ENCODE measurements around the gene KRT3. TPM values are rescaled to one million over a fixed set of nuclear protein-coding genes. Genes with fewer than 3 reads are reported as not detected.
"Not testable (repeated sequence)": the region's sequence is repeated elsewhere in the genome, so short reads cannot be mapped to it uniquely, and the experiment has no call there.

Gene KRT3
- total and polyA plus RNA-seq, 5 donors from 2014 or later: not detected

GRCh38 chr12:52796839-52797528, 1.1 kb upstream of the KRT3 start:
- no peaks in the 10 kb centered on the region for H3K9me3 ChIP-seq (ENCODE audit: control insufficient read depth in 2 of 2, low read length in 2 of 2)
- Mint-ChIP-seq H3K27ac (no peak overlapping the region), H3K4me3 (no peak overlapping the region), H3K9me3 (peaks cover 0 to 2% (median 0%) of the 10 kb centered on the region in 7 donors), H3K27me3 (peaks cover 4% of the 10 kb centered on the region), H3K36me3 (no peaks in the 10 kb centered on the region), H3K4me1 (no peaks in the 10 kb centered on the region)
- no peaks in the 10 kb centered on the region for H3K27me3 ChIP-seq (ENCODE audit: control insufficient read depth, insufficient read depth, low read length)
- ATAC-seq (ENCODE audit: low read depth in 2 of 2): no peak
- no peaks in the 10 kb centered on the region for H3K4me1 ChIP-seq (ENCODE audit: control insufficient read depth, insufficient read depth, low read length, poor library complexity, severe bottlenecking)
- no peak overlapping the region for H3K4me3 ChIP-seq (ENCODE audit: low read depth, low read length)
- no peaks in the 10 kb centered on the region for H3K36me3 ChIP-seq (ENCODE audit: control insufficient read depth, insufficient read depth, low read length)
- no peak overlapping the region for H3K27ac ChIP-seq (ENCODE audit: insufficient read depth, low read length, poor library complexity, severe bottlenecking)
- DNase-seq: no peak

GRCh38 chr12:52796429-52796794, 495 bp upstream of the KRT3 start:
- H3K27ac ChIP-seq (ENCODE audit: insufficient read depth, low read length, poor library complexity, severe bottlenecking): no peak overlapping the region
- H3K4me1 ChIP-seq (ENCODE audit: control insufficient read depth, insufficient read depth, low read length, poor library complexity, severe bottlenecking): no peaks in the 10 kb centered on the region
- Mint-ChIP-seq H3K36me3 (no peaks in the 10 kb centered on the region), H3K27ac (no peak overlapping the region), H3K27me3 (peaks cover 4% of the 10 kb centered on the region), H3K4me1 (no peaks in the 10 kb centered on the region), H3K9me3 (peaks cover 0 to 2% (median 0%) of the 10 kb centered on the region in 7 donors), H3K4me3 (no peak overlapping the region)
- no peak overlapping the region for H3K4me3 ChIP-seq (ENCODE audit: low read depth, low read length)
- H3K36me3 ChIP-seq (ENCODE audit: control insufficient read depth, insufficient read depth, low read length): no peaks in the 10 kb centered on the region
- H3K9me3 ChIP-seq (ENCODE audit: control insufficient read depth in 2 of 2, low read length in 2 of 2): no peaks in the 10 kb centered on the region
- ATAC-seq (ENCODE audit: low read depth in 2 of 2) (no peak), DNase-seq (no peak)
- H3K27me3 ChIP-seq (ENCODE audit: control insufficient read depth, insufficient read depth, low read length): no peaks in the 10 kb centered on the region

DNA sequence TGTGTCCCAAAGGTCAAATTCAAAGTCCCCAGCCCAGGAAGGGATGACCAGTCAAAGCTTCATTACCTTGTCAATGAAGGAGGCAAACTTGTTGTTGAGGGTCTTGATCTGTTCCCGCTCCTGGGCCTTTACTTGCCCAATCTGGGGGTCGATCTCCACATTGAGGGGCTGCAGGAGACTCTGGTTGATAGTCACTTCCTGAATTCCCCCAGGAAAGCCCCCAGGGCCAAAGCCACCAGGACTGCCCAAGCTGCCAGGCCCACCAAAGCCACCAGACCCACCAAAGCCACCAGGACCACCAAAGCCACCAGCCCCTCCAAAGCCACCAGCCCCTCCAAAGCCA, 614 bp downstream of the KRT3 start:
- not testable (repeated sequence) for H3K27me3 Mint-ChIP-seq; H3K4me3 ChIP-seq (ENCODE audit: low read depth, low read length); H3K4me3 Mint-ChIP-seq

DNA sequence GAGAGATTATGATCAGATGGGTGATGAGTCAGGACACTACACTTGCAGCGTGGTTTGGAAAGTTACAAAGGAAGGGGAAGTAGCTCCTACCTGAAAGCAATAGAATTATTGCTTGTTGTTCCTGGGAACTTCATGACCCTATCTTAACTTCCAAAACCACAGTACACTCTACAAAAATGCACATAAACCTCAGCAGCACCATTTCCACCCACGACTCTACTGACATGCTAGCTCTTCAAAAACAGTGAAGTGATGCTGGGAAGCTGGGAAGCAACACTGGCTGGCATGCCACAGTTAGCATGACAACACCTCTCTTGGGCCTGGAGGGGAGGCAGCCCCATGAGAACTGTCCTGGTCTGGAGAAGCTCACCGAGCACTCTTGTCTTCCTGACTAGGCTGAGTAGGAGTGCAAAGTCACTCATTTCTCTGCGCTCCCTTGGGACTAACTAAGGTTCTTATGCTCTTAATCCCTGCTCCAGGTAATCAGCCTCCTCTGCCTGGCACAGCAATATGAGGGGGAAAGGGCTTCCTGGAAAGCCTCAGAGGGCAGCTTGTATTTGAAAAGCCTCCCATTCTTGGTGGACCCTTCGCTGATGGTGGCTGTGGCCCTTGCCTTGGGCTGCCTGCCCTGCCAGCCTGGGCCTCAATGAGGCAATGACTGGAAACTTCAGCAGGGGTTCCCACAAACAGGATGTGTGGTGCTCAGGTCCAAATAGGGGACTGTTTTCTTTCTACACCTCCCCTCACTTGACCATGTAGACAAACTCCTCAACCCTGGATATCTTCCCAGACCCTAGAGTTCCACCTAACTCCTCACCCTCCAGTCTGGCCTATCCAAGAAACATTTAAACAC, 1.2 kb downstream of the KRT3 start:
- Histone ChIP-seq H3K36me3 (ENCODE audit: control insufficient read depth, insufficient read depth, low read length) (no peaks in the 10 kb centered on the region), H3K27me3 (ENCODE audit: control insufficient read depth, insufficient read depth, low read length) (no peaks in the 10 kb centered on the region), H3K4me1 (ENCODE audit: control insufficient read depth, insufficient read depth, low read length, poor library complexity, severe bottlenecking) (no peaks in the 10 kb centered on the region), H3K4me3 (ENCODE audit: low read depth, low read length) (no peak overlapping the region), H3K9me3 (ENCODE audit: control insufficient read depth in 2 of 2, low read length in 2 of 2) (no peaks in the 10 kb centered on the region), H3K27ac (ENCODE audit: insufficient read depth, low read length, poor library complexity, severe bottlenecking) (no peak overlapping the region)
- Mint-ChIP-seq H3K27me3 (peaks cover 5% of the 10 kb centered on the region), H3K27ac (no peak overlapping the region), H3K4me3 (no peak overlapping the region), H3K4me1 (peaks cover 0 to 1% (median 0%) of the 10 kb centered on the region in 4 donors), H3K9me3 (peaks cover 0 to 2% (median 0%) of the 10 kb centered on the region in 7 donors), H3K36me3 (no peaks in the 10 kb centered on the region)
- ATAC-seq (ENCODE audit: low read depth in 2 of 2) (no peak), DNase-seq (no peak)

More for the DNA sequence above, 614 bp downstream of the KRT3 start:
- not testable (repeated sequence) for H3K27ac Mint-ChIP-seq; H3K9me3 Mint-ChIP-seq; H3K27me3 ChIP-seq (ENCODE audit: control insufficient read depth, insufficient read depth, low read length); H3K4me1 ChIP-seq (ENCODE audit: control insufficient read depth, insufficient read depth, low read length, poor library complexity, severe bottlenecking); H3K9me3 ChIP-seq (ENCODE audit: control insufficient read depth in 2 of 2, low read length in 2 of 2); DNase-seq; H3K36me3 Mint-ChIP-seq; H3K27ac ChIP-seq (ENCODE audit: insufficient read depth, low read length, poor library complexity, severe bottlenecking); ATAC-seq (ENCODE audit: low read depth in 2 of 2); H3K36me3 ChIP-seq (ENCODE audit: control insufficient read depth, insufficient read depth, low read length); H3K4me1 Mint-ChIP-seq

DNA sequence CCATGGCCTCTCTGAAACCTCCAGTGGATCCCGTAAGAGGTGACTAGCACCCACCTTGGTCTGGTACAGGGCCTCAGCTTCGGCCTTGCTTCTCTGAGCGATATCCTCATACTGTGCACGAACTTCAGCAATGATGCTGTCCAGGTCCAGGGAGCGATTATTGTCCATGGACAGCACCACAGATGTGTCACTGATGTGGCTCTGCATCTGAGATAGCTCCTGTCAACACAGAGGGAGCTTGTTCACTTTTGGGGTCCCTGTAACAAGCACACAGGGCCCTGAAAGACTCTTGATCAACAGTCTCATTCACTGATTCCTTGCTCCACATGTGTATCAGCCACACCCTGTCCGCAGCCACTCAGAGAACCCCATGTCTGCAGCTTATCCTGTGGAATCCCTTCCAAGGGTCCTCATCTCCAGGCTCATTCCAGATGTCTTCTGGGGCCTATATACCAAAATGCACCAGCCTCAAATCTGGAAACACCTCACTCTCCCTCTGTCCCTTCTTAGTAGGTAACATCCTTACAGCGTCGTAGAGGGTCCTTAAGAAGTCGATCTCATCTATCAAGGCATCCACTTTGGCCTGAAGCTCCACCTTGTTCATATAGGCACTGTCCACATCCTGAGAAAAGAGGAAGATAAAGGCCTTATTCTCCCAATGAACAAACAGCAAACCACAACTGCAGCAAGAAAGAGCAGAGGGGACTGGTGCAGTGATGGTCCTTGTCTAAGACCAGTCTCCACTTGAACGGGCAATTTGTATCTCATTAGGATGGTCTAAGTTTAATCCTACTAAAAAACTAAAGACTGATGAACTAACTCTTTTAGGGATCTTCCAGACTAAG, 3.5 kb downstream of the KRT3 start:
- no peak overlapping the region for H3K27ac Mint-ChIP-seq
- Histone ChIP-seq H3K4me1 (ENCODE audit: control insufficient read depth, insufficient read depth, low read length, poor library complexity, severe bottlenecking) (no peaks in the 10 kb centered on the region), H3K27me3 (ENCODE audit: control insufficient read depth, insufficient read depth, low read length) (no peaks in the 10 kb centered on the region), H3K9me3 (ENCODE audit: control insufficient read depth in 2 of 2, low read length in 2 of 2) (no peaks in the 10 kb centered on the region), H3K27ac (ENCODE audit: insufficient read depth, low read length, poor library complexity, severe bottlenecking) (no peak overlapping the region), H3K4me3 (ENCODE audit: low read depth, low read length) (no peak overlapping the region), H3K36me3 (ENCODE audit: control insufficient read depth, insufficient read depth, low read length) (no peaks in the 10 kb centered on the region)
- peaks cover 0 to 10% (median 0%) of the 10 kb centered on the region in 4 donors for H3K4me1 Mint-ChIP-seq
- H3K4me3 Mint-ChIP-seq: no peak overlapping the region
- no peak for DNase-seq
- H3K9me3 Mint-ChIP-seq: no peaks in the 10 kb centered on the region
- no peak for ATAC-seq (ENCODE audit: low read depth in 2 of 2)
- H3K27me3 Mint-ChIP-seq: peaks cover 21% of the 10 kb centered on the region
- no peaks in the 10 kb centered on the region for H3K36me3 Mint-ChIP-seq

- Mint-ChIP-seq H3K36me3 (no peaks in the 10 kb centered on the region), H3K4me3 (no peak overlapping the region), H3K4me1 (peaks cover 0 to 10% (median 0%) of the 10 kb centered on the region in 4 donors), H3K27me3 (peaks cover 22% of the 10 kb centered on the region), H3K9me3 (no peaks in the 10 kb centered on the region), H3K27ac (no peak overlapping the region)
- Histone ChIP-seq H3K9me3 (ENCODE audit: control insufficient read depth in 2 of 2, low read length in 2 of 2) (no peaks in the 10 kb centered on the region), H3K27ac (ENCODE audit: insufficient read depth, low read length, poor library complexity, severe bottlenecking) (no peak overlapping the region), H3K4me1 (ENCODE audit: control insufficient read depth, insufficient read depth, low read length, poor library complexity, severe bottlenecking) (no peaks in the 10 kb centered on the region), H3K4me3 (ENCODE audit: low read depth, low read length) (no peak overlapping the region), H3K27me3 (ENCODE audit: control insufficient read depth, insufficient read depth, low read length) (no peaks in the 10 kb centered on the region), H3K36me3 (ENCODE audit: control insufficient read depth, insufficient read depth, low read length) (no peaks in the 10 kb centered on the region)
- ATAC-seq (ENCODE audit: low read depth in 2 of 2): no peak
- no peak for DNase-seq
These were observed 4.4 kb downstream of the KRT3 start for GRCh38 chr12:52791271-52792184.
